Activated CD4-positive, alpha-beta T cell treated with anti-CD3 and anti-CD28 coated beads, Interleukin-2, Interleukin-6, amounts not matched to agents 100 ng/mL and 50 ng/mL, durations not matched to agents 16 hours and 8 hours (primary cell): ENCODE measurements around the gene GCFC2.
"Not testable (repeated sequence)": the region's sequence is repeated elsewhere in the genome, so short reads cannot be mapped to it uniquely, and the experiment has no call there.

Experiments used
- DNase-seq: peaks from one replicate; pipeline ENCODE4 v3.0.0-alpha.2; 2020

GCFC2 gene

DNA sequence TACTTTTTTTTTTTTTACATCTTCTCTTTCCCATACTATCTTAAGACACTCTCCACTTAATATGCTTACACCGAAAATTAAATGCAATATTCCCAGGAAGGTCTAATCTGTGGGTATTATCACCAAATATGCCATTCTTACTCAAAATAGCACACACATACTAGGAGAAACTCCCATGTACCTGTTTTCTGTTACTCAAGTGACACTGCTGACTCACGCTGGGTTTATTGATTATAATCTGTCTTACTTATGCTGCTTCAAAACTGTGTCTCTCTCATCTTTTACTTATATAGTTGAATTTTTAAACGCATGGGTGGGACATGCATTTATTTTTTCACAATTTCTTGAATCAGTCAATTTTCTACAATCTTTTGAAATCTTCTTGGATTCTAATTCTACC, 34.3 kb downstream of the GCFC2 start:
- no peak for DNase-seq

DNA sequence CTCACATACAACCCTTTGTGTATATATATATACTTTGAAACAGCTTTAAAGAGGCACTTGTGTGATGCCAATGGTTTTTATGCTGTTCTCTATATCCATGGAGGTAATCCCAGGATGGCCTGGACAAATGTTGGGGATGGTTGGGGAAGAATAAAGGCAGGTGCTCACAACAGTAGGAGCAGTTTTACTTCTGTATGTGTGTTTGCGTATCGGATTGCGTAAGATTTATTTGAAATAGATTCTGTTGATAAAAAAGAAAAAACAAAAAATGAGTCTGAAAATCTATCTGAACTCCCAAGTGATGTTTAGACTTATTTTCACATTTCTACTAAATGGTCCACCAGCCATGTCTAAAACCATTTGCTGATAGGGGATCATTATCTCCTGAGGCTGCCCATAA, 34.8 kb downstream of the GCFC2 start:
- DNase-seq: no peak

DNA sequence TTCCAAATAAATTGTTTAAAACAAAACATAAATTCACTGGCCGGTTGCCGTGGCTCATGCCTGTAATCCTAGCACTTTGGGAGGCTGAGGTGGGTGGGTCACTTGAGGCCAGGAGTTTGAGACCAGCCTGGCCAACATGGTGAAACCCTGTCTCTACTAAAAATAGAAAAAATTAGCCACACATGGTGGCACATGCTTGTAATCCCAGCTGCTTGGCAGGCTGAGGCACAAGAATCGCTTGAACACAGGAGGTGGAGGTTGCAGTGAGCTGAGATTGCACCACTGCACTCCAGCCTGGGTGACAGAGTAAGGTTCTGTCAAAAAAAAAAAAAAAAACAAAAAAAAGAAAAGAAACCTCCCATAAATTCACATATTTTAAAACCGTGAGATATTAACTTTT, 35.3 kb downstream of the GCFC2 start:
- DNase-seq: not testable (repeated sequence)

DNA sequence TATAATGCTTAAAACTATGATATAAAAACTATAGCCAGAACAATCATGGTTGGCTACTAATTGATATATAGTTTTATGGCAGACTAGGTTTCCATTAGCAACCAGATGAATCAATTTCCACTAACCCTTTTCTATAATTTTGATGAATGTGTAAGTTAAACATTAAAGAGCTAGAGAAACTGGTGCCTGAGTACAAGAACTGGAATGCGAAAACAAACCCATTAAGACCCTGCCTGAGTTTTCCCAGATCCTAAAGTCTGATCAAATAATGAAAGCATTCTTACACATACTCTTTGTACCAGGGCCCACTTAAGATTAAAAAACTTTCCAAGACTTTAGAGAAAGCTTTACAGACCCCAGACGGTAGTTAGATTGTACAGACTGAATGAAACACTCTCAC, 42.8 kb downstream of the GCFC2 start:
- DNase-seq: no peak

DNA sequence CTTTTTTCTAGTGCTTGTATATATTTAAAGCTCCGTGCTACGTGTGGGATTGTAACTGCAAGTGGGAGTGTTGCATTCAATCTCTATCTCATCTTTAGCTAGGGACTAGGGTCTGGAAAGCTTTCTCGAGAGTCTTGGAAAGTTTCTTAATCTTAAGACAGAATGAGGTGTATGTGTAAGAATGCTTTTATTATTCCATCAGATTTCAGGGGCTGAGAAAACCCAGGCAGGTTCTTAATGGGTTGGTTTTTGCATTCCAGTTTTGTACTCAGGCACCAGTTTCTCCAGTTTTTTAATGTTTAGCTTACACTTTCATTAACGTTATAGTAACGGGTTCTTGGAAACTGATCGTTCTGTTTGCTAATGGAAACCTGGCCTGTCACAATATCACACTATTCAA, 43.8 kb downstream of the GCFC2 start:
- DNase-seq: no peak

DNA sequence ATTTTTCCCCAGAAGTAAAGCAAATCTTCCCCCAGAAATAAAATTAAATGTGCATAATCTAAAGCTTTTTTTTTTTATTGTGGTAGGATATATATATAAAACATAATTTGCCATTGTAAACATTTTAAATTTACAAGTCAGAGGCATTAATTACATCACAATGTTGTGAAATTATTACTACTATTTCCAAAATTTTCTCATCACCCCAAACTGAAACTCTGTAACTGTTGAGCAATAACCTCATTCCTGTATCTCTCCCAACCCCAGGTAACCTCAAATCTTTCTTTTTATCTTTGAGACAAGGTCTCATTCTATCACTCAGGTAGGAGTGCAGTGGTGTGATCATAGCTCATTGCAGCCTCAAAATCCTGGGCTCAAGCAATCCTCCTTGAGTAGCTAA, 52.9 kb downstream of the GCFC2 start:
- no peak for DNase-seq

DNA sequence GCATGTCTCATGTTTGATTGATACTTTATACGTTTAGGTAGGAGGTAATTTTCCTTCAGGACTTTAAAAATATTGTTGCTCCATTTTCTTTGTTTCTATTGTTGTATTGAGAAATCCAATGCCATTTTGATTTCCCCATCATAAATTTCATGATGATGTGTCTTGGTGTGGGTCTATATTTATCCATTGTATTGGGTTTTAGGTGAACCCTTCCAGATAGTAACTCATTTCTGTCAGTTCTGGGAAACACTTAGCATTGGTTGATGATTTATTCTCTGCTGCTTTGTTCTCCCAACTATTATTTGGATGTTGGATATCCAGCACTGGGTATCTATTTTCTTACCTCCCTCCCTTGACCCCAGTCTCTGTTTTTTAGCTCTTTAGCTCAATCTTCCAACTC, 54.2 kb downstream of the GCFC2 start:
- no peak for DNase-seq

DNA sequence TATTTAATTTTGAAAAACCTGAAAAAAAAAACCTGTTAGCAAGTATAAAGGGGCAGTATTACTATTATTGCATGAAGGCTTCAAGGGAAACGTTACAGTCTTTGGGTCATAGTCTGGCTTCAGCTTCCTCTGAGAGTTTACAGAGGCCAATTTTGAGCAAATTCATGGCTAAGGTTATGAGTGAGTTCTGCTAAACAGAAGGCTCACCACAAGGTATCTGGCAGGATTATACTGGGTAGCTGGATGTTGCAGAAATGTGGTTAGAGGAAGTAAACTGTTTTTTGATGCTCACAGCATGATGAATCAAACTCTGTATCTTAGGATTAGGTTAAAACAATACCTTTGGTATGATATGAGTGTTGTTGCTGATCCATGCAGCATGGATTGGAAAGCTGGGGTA, 54.9 kb downstream of the GCFC2 start:
- DNase-seq: no peak

DNA sequence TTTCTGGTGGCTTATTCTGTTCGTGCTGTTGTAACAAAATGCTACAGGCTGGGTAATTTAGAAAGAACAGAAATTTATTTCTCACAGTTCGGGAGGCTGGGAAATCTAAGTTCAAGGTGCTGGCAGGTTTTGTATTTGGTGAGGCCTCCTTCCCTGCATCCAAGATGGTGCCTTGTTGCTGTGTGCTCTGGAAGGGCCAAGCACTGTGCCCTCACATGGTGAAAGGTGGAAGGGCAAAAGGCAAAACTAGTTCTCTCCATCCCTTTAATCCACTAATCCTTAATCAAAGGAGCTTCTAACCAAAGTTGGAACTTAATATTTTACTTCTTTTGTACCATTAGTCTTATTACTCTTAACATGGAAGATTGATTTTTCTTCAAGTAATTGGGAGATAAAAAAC, 56.7 kb downstream of the GCFC2 start:
- no peak for DNase-seq

DNA sequence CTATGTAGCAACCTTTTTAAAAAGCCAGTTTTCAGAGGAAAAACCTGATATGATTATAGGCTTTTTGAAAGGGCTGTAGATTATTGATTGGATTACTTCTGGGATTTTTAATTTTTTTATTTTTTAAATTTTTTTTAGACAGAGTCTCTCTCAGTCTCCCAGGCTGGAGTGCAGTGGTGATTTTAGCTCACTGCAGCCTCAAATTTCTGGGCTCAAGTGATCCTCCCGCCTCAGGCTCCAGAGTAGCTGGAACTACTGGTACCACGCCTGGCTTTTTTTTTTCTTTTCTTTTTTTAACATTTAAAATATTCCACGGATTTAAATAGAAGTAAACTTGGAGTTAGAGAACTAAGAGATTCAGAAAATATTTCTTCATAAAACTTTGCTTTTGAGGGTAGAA, 62.9 kb downstream of the GCFC2 start:
- no peak for DNase-seq

DNA sequence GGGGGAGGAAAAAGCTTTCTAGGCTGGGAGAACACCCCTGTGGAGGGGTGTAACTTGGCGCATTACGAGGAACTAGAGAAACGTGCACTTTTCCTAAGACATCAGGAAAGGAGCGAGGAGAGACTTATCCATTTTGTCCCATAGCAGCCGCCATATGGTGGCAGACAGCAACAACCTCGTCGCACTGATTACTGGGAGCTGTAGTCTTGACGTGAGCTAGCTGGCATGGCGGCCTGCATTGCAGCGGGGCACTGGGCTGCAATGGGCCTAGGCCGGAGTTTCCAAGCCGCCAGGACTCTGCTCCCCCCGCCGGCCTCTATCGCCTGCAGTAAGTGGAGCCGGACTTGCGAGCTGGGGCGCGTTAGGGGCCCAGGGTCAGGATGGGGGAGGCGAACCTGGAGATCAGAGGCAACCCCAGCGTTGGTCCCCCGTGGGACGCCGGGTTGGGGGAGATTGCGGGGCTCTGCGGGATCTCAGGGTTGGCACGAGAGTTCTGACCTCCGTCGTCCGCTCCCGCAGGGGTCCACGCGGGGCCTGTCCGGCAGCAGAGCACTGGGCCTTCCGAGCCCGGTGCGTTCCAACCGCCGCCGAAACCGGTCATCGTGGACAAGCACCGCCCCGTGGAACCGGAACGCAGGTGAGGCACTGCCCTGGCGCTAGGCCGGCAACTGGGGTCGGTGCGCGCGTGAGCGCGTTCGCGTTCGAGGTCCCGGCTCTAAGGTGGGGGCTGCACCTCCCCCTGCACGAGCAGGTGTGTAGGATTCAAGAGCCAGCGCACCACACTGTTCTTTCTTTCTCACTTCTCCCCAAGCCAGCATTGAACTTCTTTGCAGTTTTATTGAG, 63.9 kb downstream of the GCFC2 start, which contains the start of gene MRPL19:
TSS of gene MRPL19 (plus strand) at position 201 of the 843 bp plus-strand sequence. CDS start at position 226, 25 bp downstream.
- peak; percentile 89 for DNase-seq

DNA sequence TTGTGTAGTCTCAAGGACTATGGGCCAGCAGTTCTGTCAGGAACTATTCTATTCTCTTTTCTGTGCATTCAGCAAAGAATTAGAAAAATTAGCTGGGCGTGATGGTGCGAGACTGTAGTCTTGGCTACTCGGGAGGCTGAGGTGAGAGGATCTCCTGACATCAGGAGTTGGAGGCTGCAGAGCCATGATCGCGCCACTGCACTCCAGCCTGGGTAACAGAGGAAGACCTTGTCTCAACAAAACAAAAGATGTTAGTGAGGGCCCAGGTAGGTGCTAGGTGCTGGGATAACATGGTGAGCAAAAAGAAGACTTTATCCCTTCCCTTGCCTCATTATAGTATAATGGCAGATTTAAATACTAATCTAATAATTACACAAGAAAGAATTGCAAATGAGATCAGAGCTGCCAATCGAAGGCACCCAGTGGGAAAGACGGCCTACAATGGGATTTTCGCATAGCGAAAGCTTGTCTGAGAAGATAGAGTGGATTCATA, 64.6 kb downstream of the GCFC2 start:
- no peak for DNase-seq

DNA sequence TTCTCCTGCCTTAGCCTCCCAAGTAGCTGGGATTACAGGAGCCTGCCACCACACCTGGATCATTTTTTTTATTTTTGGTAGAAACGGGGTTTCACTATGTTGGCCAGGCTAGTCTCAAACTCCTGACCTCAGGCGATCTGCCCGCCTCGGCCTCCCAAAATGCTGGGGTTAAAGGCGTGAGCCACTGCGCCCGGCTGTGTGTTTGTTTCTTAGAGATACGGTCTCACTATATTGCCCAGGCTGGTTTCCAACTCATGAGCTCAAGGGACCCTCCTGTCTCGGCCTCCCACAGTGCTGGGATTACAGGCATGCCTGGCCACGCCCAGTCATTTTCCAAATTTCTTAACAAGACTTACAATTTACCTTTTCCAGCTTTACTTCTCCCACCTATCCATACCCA, 65.1 kb downstream of the GCFC2 start:
- DNase-seq: no peak

DNA sequence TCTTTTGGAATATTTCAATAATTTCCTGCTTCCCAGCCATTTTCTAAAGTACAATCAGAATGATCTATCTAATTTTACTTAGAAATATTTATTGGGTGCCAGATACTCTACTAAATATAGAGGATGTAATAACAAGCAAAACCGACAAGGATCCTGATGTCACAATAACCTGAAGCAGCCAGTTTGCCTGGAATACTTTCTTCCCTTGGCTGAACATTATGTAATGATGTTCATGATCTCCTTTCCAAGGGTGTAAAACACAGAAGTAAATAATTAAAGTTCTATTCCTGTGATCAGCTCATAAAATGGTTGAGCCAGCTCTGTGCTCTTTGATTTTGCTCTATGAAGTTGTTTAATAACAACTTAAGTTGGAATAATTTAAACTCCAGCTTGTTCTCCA, 66.7 kb downstream of the GCFC2 start:
- DNase-seq: no peak

DNA sequence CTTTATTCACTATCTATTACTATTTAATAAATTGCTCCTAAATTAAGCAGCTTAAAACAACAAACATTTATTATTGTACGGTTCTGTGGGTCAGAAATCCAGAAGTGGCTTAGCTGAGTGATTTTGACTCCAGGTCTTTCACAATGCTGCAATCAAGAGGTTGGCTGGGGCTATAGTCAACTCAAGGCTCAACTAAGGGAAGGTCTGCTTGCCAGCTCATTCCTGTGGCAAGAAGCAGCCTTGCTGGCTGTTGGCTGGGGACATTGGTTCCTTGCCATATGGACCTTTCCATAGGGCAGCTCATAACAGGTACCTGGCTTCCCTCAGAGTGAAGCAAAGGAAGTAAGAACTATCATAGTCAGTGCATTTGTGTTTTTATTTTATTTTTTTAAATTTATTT, 69.1 kb downstream of the GCFC2 start:
- no peak for DNase-seq

DNA sequence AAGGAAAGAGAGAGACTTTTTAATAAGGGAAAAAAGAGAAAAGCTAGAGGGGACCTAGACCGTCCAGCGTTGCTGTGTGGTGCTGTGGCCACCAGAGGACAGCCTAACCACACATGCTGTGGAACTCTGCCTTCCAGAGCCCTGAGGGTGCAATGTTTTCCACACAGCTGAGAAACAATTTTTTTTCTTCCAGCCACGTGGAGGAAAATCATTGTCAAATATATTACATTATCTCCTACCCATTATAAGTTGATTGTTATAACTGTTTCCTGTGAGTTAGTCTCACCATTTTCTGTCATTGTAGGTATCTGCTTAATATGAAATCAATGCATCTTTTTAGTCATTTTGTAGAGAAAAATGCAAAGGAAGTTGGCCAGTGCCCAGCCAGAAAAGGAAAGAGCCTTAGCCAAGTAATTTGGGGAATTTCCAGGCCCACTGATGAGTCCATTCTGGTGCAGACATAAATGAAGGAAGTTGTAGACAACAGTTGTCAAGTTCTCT, 70.0 kb downstream of the GCFC2 start:
- peak; percentile 57 for DNase-seq

DNA sequence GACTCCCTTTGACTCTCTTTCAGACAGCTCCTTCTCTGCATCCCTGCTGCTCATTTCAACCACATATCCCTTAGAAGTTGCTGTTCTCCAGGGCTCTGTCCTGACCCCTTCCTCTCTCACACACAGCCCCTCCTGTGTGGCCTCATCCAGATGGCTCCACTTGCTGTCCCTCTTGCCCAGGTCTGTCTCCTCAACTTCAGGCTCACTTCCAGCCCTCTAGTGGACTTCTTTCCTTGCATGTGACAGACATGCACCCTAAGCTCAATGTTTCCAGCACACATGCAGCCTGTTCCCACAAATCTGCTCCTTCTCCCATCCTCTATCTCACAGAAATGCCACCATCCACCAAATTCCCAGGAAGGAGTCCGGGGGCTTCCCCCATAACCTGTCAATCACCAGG, 73.1 kb downstream of the GCFC2 start:
- no peak for DNase-seq

DNA sequence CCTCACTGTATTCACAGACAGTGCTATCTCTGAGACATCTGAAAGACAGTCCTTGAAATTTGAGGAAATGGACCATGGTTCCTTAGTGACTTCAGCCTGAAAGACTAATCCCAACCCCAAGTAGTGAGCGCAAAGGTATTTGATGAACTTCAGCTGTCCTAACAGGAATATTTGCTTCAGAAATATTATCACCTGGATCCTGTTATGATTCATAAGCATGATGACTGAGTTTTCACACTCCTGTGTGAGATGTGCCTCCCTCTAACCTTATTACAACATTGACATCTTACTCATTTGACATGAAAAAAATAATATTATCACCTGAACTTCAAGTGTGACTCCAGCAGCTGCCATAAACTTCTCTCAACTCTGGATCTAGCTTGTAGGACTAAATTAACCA, 75.8 kb downstream of the GCFC2 start:
- DNase-seq: no peak

DNA sequence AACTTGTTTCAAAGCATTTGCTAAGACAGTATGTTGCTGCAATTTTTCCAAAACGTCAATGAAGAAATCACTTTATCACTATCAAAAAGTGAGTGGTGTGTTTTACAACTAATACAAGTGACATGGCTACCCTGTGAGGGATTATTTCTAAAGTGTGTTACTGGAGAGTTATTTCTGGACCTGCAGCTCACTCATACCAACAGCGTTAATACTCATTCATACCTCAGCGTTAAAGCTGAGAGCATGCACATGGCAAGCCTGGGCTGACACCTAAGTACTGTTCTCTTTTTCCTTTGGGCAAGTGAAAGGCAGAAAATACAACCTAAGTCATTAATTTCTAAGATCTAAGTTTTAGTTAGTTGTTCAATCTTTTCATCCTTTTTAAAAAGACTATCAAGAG, 77.1 kb downstream of the GCFC2 start:
- no peak for DNase-seq

DNA sequence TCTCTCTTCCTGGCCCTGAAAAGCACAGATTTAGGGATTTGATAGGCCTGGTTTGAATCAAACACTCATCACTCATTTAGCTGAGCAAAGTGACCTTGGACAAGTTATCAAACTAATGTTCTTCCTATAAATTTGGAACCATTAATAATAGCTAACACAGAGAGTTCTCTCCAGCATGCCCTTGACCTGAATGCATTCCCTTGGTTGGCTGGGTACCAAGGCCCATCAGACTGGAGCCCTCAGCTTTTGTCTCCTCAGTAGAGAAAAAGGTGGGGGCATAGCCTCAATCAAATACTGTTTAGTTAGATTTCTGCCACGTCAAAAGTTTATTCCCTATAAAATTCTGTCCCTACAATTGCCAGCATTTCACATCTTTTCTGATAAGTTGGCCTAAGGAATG, 77.9 kb downstream of the GCFC2 start:
- DNase-seq: no peak

DNA sequence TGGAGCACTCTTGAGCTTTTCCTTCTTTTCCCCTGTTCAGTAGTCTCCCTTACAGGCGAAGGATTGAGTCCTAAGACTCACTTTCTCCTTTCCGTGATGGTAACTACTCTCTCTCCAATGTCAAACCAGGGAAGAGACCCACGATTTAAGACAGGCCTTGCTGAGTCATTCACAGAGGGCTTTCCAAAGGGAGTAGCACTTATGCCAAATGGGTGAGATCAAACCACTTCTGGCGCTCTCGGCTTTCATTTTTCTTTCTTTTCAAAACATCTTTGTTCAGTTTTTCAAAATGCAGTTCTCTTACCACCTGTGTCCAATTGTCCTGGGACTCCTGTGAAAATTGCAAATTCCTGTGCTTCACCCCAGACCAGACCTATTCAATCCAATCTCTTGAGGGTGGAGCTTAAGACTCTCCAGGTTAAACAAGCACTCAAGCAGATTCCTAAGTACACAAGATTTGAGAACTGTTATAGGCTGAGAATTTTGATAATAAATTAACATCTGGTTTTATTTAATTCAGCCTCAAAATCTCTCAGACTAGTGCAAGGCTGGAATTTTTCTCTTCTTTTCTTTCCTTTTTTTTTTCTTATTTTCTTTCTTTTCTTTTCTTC, 78.5 kb downstream of the GCFC2 start:
- no peak for DNase-seq

DNA sequence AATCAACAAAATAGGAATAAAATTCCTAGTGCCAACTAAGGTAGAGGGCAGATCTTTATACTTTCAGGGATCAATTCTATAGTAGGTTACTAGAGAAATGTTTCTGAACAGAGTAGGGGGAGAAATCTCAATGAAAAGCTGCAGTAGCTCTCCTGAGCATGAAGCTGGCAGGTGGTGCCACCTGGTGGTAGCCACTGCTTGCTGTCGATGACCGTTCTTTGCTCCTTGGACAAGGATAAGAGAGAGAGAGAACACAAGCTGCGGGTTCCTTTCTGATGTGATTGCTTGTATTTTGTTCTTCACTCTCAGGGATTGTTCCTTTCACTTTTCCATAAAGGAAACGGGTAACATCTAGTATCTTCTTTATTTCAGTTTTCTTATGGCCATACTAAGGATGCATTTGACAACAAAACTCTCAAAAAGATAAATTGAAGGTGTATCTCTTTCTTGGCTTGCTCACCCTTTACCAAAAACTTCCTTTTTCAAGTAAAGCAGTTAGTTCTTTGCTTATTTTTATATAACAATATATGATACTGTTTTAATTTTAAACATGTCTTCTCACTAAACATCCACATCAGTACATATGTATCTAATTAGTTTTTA, 82.7 kb downstream of the GCFC2 start:
- DNase-seq: peak; percentile 67

DNA sequence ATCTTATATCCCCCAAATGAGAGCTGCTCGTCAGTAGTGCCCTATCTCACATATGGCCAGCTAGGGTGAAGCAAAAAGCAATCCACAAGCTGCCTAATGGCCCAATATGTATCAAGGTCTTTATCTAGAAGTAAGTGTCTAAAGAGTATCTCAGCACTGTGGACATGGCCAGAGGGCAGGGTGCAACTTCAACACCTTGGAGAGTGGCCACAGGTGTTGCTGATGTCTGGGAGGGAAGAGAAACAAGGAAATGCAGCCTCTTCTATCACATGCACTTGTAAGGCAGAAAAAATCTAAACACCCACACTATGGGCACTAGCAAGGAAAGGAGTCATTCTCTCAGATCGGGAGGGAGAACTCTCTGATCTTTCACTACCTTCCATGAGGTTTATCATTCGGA, 87.8 kb downstream of the GCFC2 start:
- no peak for DNase-seq

DNA sequence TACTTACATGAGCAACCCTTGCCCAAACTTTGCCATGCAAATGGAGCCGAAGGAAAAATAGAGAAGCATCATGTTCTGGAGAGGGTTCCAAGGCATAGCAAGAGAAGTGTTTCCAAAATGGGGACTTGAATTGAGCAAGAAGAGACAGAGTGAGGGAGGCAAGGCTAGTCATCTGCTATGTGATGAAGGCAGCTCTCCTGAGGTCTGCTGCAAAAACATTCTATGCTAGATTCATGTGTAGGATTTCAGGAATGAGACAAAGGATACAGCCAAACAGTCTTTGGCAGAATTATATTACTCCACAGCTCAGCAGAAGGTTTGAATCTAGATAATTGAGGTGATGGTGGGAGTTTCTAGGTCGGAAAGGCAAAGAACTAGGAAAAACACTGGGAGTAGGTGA, 88.2 kb downstream of the GCFC2 start:
- no peak for DNase-seq
